Vagina (tissue), 2 donors: Measurements from ENCODE around the gene NUP153. TPM values are rescaled to one million over a fixed set of nuclear protein-coding genes. Genes with fewer than 3 reads are reported as not detected.

Source experiments
- DNase-seq, 2 donors: peaks; one replicate each; pipeline ENCODE4 v3.0.0-alpha.2; 2017; ENCODE audit errors: extremely low spot score in 2 of 2
- H3K27ac ChIP-seq: fragments of 200-600 bp; sonication (generic); one replicate; pipeline ENCODE4 v1.5.1; 2019
- H3K27me3 ChIP-seq: fragments of 200-600 bp; sonication (generic); one replicate; pipeline ENCODE4 v1.5.1; 2019
- H3K36me3 ChIP-seq, 2 donors: fragments of 200-600 bp; sonication (generic); one replicate each; pipeline ENCODE4 v1.5.1; 2017 to 2019
- H3K4me1 ChIP-seq: fragments of 200-600 bp; sonication (generic); one replicate; pipeline ENCODE4 v1.5.1; 2019
- H3K4me3 ChIP-seq, 2 donors: fragments of 200-600 bp; sonication (generic); 1 replicate in 1 of 2; 2 replicates in 1 of 2; pipeline ENCODE4 v1.5.1; 2016 to 2019
- H3K9me3 ChIP-seq: fragments of 200-600 bp; sonication (generic); one replicate; pipeline ENCODE4 v1.5.1; 2019
- CTCF ChIP-seq, 3 experiments: fragments of 450-650 bp in 2 of 3; fragments of 200-600 bp in 1 of 3; sonication (generic) in 1 of 3; IDR thresholded peaks; one replicate each; pipeline ENCODE4 v1.5.1; 2017 to 2019; ENCODE audit warnings: antibody characterized with exemption in 3 of 3, mild to moderate bottlenecking in 2 of 3, moderate library complexity in 2 of 3
- POLR2A ChIP-seq, 2 donors: fragments of 450-650 bp; IDR thresholded peaks; one replicate each; pipeline ENCODE4 v1.6.1; 2017; ENCODE audit warnings: antibody characterized with exemption in 2 of 2, mild to moderate bottlenecking in 2 of 2, moderate library complexity in 2 of 2
- POLR2AphosphoS5 ChIP-seq, 2 donors: sonication (generic); formaldehyde crosslinking; IDR thresholded peaks; one replicate each; pipeline ENCODE4 v1.9.0; 2017; ENCODE audit warnings: antibody characterized with exemption in 2 of 2, mild to moderate bottlenecking in 2 of 2, low read depth in 1 of 2; ENCODE audit not compliant: insufficient read depth in 1 of 2
- intact Hi-C: fragments of 100-400 bp; cut with DNase I; formaldehyde crosslinking; loops from one replicate; pipeline ENCODE4 v1.15.1; 2023
- total RNA-seq: library from RNA; depleted of rRNA; stranded (reverse); fragments of >200 nt; gene quantifications from one replicate; pipeline ENCODE4 v1.2.3, GENCODE V29; 2016

NUP153 gene
- total RNA-seq, 1 donor from 2014 or later, result 44.0 TPM

- DNase-seq, result no peak
- H3K4me3 ChIP-seq, result no peak overlapping the region
- TF ChIP-seq POLR2AphosphoS5 (IDR thresholded peaks at IDR 0.05; ENCODE audit: insufficient read depth in 1 of 2, low read depth in 1 of 2) (no peak), POLR2A (IDR thresholded peaks at IDR 0.05) (no peak), CTCF (IDR thresholded peaks at IDR 0.05) (no peak)
- intact Hi-C loops, result no loop called here
- H3K36me3 ChIP-seq, result no peaks in the 10 kb centered on the region
- no peaks in the 10 kb centered on the region for H3K9me3 ChIP-seq
- H3K27me3 ChIP-seq, result no peaks in the 10 kb centered on the region
- peaks cover 6% of the 10 kb centered on the region for H3K4me1 ChIP-seq
- H3K27ac ChIP-seq, result no peak overlapping the region
These were observed 22.7 kb upstream of the NUP153 start for GRCh38 chr6:17729223-17730077.

DNA sequence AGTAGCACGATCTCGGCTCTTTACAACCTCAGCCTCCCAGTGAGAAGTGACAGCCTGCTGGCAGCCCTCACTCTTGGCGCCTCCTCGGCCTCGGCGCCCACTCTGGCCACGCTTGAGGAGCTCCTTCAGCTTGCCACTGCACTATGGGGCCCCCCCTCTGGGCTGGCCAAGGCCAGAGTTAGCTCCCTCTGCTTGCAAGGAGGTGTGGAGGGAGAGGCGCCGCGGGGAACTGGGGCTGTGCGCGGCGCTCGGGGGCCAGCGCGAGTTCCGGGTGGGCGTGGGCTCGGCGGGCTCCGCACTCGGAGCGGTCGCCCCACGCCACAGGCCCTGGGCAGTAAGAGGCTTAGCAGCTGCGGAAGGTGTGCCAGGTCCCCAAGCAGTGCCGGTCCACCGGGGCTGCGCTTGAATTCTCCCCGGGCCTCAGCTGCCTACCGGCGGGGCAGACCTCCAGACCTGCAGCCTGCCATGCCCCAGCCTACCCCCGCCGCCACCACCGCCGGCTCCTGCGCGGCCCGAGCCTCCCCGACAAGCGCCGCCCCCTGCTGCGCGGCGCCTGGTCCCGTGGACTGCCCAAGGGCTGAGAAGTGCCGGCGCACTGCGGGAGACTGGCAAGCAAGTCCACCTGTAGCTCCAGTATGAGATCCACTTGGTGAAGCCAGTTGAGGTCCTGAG is 22.0 kb upstream of the NUP153 start:
- no peak for DNase-seq

GRCh38 chr6:17725083-17725482 is 18.4 kb upstream of the NUP153 start:
- peak in 1 of 2 donors; percentile 87 for DNase-seq
- TF ChIP-seq CTCF (IDR thresholded peaks at IDR 0.05) (no peak), POLR2A (IDR thresholded peaks at IDR 0.05) (no peak), POLR2AphosphoS5 (IDR thresholded peaks at IDR 0.05; ENCODE audit: insufficient read depth in 1 of 2, low read depth in 1 of 2) (no peak)

More for the DNA sequence above, 22.0 kb upstream of the NUP153 start:
- Histone ChIP-seq H3K36me3 (no peaks in the 10 kb centered on the region), H3K4me1 (peaks cover 6% of the 10 kb centered on the region), H3K4me3 (no peak overlapping the region), H3K27ac (no peak overlapping the region), H3K9me3 (no peaks in the 10 kb centered on the region), H3K27me3 (no peaks in the 10 kb centered on the region)
- TF ChIP-seq CTCF (IDR thresholded peaks at IDR 0.05), result no peak
- TF ChIP-seq POLR2A (IDR thresholded peaks at IDR 0.05), result no peak
- no peak for TF ChIP-seq POLR2AphosphoS5 (IDR thresholded peaks at IDR 0.05; ENCODE audit: insufficient read depth in 1 of 2, low read depth in 1 of 2)
- intact Hi-C loops, result no loop called here

DNA sequence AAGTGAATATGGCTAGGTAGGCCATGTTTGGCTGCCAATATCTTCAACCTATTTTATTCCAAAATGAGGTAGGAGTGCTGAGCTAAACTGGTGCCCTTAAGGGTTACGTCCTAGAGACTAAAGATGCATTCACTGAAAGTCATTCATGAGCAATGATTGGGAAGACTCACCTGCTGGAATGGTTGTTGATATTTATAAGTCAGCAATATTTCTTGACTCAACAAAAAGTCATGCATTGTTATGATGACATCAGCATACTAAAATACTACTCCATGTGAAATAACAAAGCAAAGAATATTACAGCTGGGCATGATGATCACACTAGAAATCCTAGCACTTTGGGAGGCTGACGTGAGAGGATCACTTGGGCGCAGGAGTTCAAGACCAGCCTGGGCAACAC is 17.6 kb upstream of the NUP153 start:
- intact Hi-C loops, result no loop called here
- no peaks in the 10 kb centered on the region for H3K36me3 ChIP-seq
- H3K4me3 ChIP-seq, result no peak overlapping the region
- TF ChIP-seq POLR2A (IDR thresholded peaks at IDR 0.05), result no peak
- TF ChIP-seq CTCF (IDR thresholded peaks at IDR 0.05), result no peak
- TF ChIP-seq POLR2AphosphoS5 (IDR thresholded peaks at IDR 0.05; ENCODE audit: insufficient read depth in 1 of 2, low read depth in 1 of 2), result no peak
- DNase-seq, result no peak
- H3K9me3 ChIP-seq, result no peaks in the 10 kb centered on the region
- peaks cover 6% of the 10 kb centered on the region for H3K4me1 ChIP-seq
- H3K27ac ChIP-seq, result no peak overlapping the region
- H3K27me3 ChIP-seq, result no peaks in the 10 kb centered on the region

More at GRCh38 chr6:17725083-17725482, 18.4 kb upstream of the NUP153 start:
- Histone ChIP-seq H3K4me3 (no peak overlapping the region), H3K4me1 (peaks cover 6% of the 10 kb centered on the region), H3K36me3 (no peaks in the 10 kb centered on the region), H3K27ac (no peak overlapping the region), H3K9me3 (no peaks in the 10 kb centered on the region), H3K27me3 (no peaks in the 10 kb centered on the region)
- intact Hi-C loops, result no loop called here
